Nephron (organoid): ENCODE data around the gene A2M.

Experiments used
- H3K27ac Mint-ChIP-seq, 3 experiments: 2 replicates each; pipeline ENCODE4 v1.8.0; 2020; ENCODE audit warnings: mixed read lengths in 3 of 3, mild to moderate bottlenecking in 2 of 3, moderate library complexity in 1 of 3
- H3K27me3 Mint-ChIP-seq: 2 replicates; pipeline ENCODE4 v1.8.0; 2021; ENCODE audit warnings: low read depth, mild to moderate bottlenecking, moderate library complexity, mixed read lengths
- H3K36me3 Mint-ChIP-seq: 2 replicates; pipeline ENCODE4 v1.8.0; 2020; ENCODE audit warnings: low read depth, mixed read lengths
- H3K4me1 Mint-ChIP-seq: 2 replicates; pipeline ENCODE4 v1.8.0; 2020; ENCODE audit warnings: mixed read lengths
- H3K4me3 Mint-ChIP-seq, 3 experiments: 2 replicates each; pipeline ENCODE4 v1.8.0; 2020; ENCODE audit warnings: mild to moderate bottlenecking in 3 of 3, mixed read lengths in 3 of 3, moderate library complexity in 2 of 3
- H3K9me3 Mint-ChIP-seq: 2 replicates; pipeline ENCODE4 v1.8.0; 2020; ENCODE audit warnings: mixed read lengths
- CTCF ChIP-seq, 3 experiments: fragments of 200-600 bp; sonication (generic); IDR thresholded peaks; one replicate each; pipeline ENCODE4 v1.5.0; 2021; ENCODE audit warnings: antibody characterized with exemption in 3 of 3; ENCODE audit not compliant: unreplicated experiment in 3 of 3

A2M gene

DNA sequence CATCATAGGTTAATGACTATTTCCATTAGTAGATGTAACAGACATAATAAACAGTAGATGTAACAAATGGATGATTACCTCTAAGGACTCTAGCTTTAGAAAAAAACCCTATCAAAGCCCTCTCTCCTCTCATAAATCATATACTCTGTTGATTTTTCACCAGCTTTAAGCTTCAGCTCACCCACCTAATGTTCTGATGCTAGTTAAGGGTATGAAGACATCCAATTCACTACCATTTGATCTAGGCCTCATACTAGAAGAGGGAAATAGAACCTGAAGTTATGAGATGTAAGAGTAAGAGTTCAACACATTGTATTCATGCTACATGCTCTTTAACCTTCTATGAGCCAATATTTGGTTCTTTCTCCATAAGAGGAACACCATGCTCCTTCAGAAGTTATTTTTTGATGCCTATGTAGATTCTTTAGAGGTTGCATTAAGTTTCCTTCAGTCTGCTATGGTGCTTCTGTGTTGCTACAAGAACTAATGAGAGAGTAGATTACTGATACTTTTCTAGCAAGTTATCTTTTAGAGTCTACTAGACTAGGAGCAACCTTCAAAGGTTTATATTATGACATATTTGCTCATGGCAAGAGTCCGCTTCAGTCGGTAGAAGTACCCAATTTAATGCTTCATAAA is 16.0 kb downstream of the A2M start:
- H3K4me3 Mint-ChIP-seq, result no peak overlapping the region
- no peaks in the 10 kb centered on the region for H3K27me3 Mint-ChIP-seq
- H3K36me3 Mint-ChIP-seq, result no peaks in the 10 kb centered on the region
- no peaks in the 10 kb centered on the region for H3K4me1 Mint-ChIP-seq
- H3K9me3 Mint-ChIP-seq, result no peaks in the 10 kb centered on the region
- H3K27ac Mint-ChIP-seq, result no peak overlapping the region
- TF ChIP-seq CTCF (IDR thresholded peaks at IDR 0.05; ENCODE audit: unreplicated experiment in 3 of 3), result no peak

DNA sequence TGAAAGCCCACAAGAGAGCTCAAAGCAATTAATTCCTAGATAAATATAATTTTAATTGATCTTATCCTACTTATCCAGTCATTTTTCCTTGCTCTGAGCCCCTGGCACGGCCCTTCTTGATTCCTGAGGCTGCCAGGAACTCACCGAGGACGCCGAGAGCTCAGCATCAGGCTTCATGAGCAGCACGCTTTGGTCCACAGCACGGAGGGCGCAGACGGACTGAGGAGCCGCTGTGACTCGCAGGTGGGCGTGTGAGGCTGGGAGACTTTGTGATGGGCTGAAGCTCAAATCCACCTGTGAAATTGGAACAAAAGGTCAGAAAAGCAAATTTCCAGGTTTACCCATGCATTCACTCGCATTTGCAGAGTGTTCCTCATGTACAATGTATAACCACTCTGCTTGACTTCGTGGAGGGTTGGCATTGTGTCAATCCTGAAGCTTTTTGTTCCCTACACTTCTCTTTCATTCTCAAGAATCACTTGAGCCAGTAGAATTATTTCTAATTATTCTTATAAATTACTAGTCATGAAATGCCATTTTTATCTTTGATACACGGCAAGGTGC is 17.2 kb downstream of the A2M start:
- no peaks in the 10 kb centered on the region for H3K27me3 Mint-ChIP-seq
- H3K27ac Mint-ChIP-seq, result no peak overlapping the region
- no peaks in the 10 kb centered on the region for H3K9me3 Mint-ChIP-seq
- H3K4me3 Mint-ChIP-seq, result no peak overlapping the region
- no peaks in the 10 kb centered on the region for H3K36me3 Mint-ChIP-seq
- TF ChIP-seq CTCF (IDR thresholded peaks at IDR 0.05; ENCODE audit: unreplicated experiment in 3 of 3), result no peak
- no peaks in the 10 kb centered on the region for H3K4me1 Mint-ChIP-seq

DNA sequence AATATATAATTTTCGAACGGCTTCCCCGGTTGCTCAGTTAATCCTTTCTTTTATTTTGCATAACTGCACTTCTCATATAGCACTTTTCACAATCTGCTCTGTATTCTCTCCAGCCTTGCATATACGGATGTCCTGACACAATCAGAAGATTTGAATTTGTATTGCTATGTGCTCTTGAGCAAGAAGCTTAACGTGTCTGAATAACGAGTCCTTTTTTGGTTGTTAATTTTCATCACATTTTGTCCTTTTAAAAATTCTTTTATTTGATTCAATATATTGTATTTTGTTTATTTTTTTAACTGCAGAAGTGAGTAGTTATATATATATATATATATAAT is 17.6 kb downstream of the A2M start:
- TF ChIP-seq CTCF (IDR thresholded peaks at IDR 0.05; ENCODE audit: unreplicated experiment in 3 of 3), result no peak
- Mint-ChIP-seq H3K27me3 (no peaks in the 10 kb centered on the region), H3K27ac (no peak overlapping the region), H3K9me3 (no peaks in the 10 kb centered on the region), H3K4me3 (no peak overlapping the region), H3K4me1 (no peaks in the 10 kb centered on the region), H3K36me3 (no peaks in the 10 kb centered on the region)

GRCh38 chr12:9096563-9097176 is 19.0 kb downstream of the A2M start:
- Mint-ChIP-seq H3K9me3 (no peaks in the 10 kb centered on the region), H3K4me1 (no peaks in the 10 kb centered on the region), H3K36me3 (no peaks in the 10 kb centered on the region), H3K4me3 (no peak overlapping the region), H3K27me3 (no peaks in the 10 kb centered on the region), H3K27ac (no peak overlapping the region)
- no peak for TF ChIP-seq CTCF (IDR thresholded peaks at IDR 0.05; ENCODE audit: unreplicated experiment in 3 of 3)

- TF ChIP-seq CTCF (IDR thresholded peaks at IDR 0.05; ENCODE audit: unreplicated experiment in 3 of 3), result no peak
- Mint-ChIP-seq H3K9me3 (no peaks in the 10 kb centered on the region), H3K27ac (no peak overlapping the region), H3K4me1 (no peaks in the 10 kb centered on the region), H3K27me3 (no peaks in the 10 kb centered on the region), H3K4me3 (no peak overlapping the region), H3K36me3 (no peaks in the 10 kb centered on the region)
Observed at GRCh38 chr12:9095322-9095721, 20.4 kb downstream of the A2M start.
